Measurements from ENCODE around the gene LCLAT1.

LCLAT1 gene

GRCh38 chr2:30453498-30453897 is 6.5 kb downstream of the LCLAT1 start:
- Histone ChIP-seq H3K4me1 (ENCODE audit: control insufficient read depth, insufficient read depth, low read length, poor library complexity, severe bottlenecking) (no peaks in the 10 kb centered on the region), H3K9me3 (ENCODE audit: control insufficient read depth, low read length) (no peaks in the 10 kb centered on the region), H3K27me3 (replicated peaks; ENCODE audit: control insufficient read depth, insufficient read depth, low read length, poor library complexity, severe bottlenecking) (no peaks in the 10 kb centered on the region), H3K36me3 (ENCODE audit: control insufficient read depth, insufficient read depth, low read length) (no peaks in the 10 kb centered on the region), H3K4me3 (ENCODE audit: insufficient read depth, low read depth, low read length, poor library complexity, severe bottlenecking) (no peak overlapping the region), H3K27ac (ENCODE audit: insufficient read depth, low read length, poor library complexity, severe bottlenecking) (no peak overlapping the region)
- no peak for DNase-seq

- H3K4me1 ChIP-seq (ENCODE audit: control insufficient read depth, insufficient read depth, low read length, poor library complexity, severe bottlenecking) = no peaks in the 10 kb centered on the region
- H3K27me3 ChIP-seq (replicated peaks; ENCODE audit: control insufficient read depth, insufficient read depth, low read length, poor library complexity, severe bottlenecking) = no peaks in the 10 kb centered on the region
- no peak for DNase-seq
- no peaks in the 10 kb centered on the region for H3K36me3 ChIP-seq (ENCODE audit: control insufficient read depth, insufficient read depth, low read length)
- H3K27ac ChIP-seq (ENCODE audit: insufficient read depth, low read length, poor library complexity, severe bottlenecking) = no peak overlapping the region
- no peak overlapping the region for H3K4me3 ChIP-seq (ENCODE audit: insufficient read depth, low read depth, low read length, poor library complexity, severe bottlenecking)
- H3K9me3 ChIP-seq (ENCODE audit: control insufficient read depth, low read length) = no peaks in the 10 kb centered on the region
Measured at GRCh38 chr2:30454571-30454970, 7.5 kb downstream of the LCLAT1 start.

- Histone ChIP-seq H3K27me3 (replicated peaks; ENCODE audit: control insufficient read depth, insufficient read depth, low read length, poor library complexity, severe bottlenecking) (no peaks in the 10 kb centered on the region), H3K9me3 (ENCODE audit: control insufficient read depth, low read length) (no peaks in the 10 kb centered on the region)
- no peak for DNase-seq
Measured at GRCh38 chr2:30455114-30455738, 8.2 kb downstream of the LCLAT1 start.

GRCh38 chr2:30456106-30456505 is 9.1 kb downstream of the LCLAT1 start:
- Histone ChIP-seq H3K9me3 (ENCODE audit: control insufficient read depth, low read length) (no peaks in the 10 kb centered on the region), H3K36me3 (ENCODE audit: control insufficient read depth, insufficient read depth, low read length) (no peaks in the 10 kb centered on the region), H3K4me3 (ENCODE audit: insufficient read depth, low read depth, low read length, poor library complexity, severe bottlenecking) (no peak overlapping the region), H3K4me1 (ENCODE audit: control insufficient read depth, insufficient read depth, low read length, poor library complexity, severe bottlenecking) (no peaks in the 10 kb centered on the region), H3K27me3 (replicated peaks; ENCODE audit: control insufficient read depth, insufficient read depth, low read length, poor library complexity, severe bottlenecking) (no peaks in the 10 kb centered on the region), H3K27ac (ENCODE audit: insufficient read depth, low read length, poor library complexity, severe bottlenecking) (no peak overlapping the region)
- DNase-seq = no peak

More at GRCh38 chr2:30455114-30455738, 8.2 kb downstream of the LCLAT1 start:
- no peaks in the 10 kb centered on the region for H3K4me1 ChIP-seq (ENCODE audit: control insufficient read depth, insufficient read depth, low read length, poor library complexity, severe bottlenecking)
- no peaks in the 10 kb centered on the region for H3K36me3 ChIP-seq (ENCODE audit: control insufficient read depth, insufficient read depth, low read length)
- no peak overlapping the region for H3K4me3 ChIP-seq (ENCODE audit: insufficient read depth, low read depth, low read length, poor library complexity, severe bottlenecking)
- H3K27ac ChIP-seq (ENCODE audit: insufficient read depth, low read length, poor library complexity, severe bottlenecking) = no peak overlapping the region

GRCh38 chr2:30456579-30456978 is 9.5 kb downstream of the LCLAT1 start:
- Histone ChIP-seq H3K9me3 (ENCODE audit: control insufficient read depth, low read length) (no peaks in the 10 kb centered on the region), H3K4me1 (ENCODE audit: control insufficient read depth, insufficient read depth, low read length, poor library complexity, severe bottlenecking) (no peaks in the 10 kb centered on the region), H3K27me3 (replicated peaks; ENCODE audit: control insufficient read depth, insufficient read depth, low read length, poor library complexity, severe bottlenecking) (no peaks in the 10 kb centered on the region), H3K27ac (ENCODE audit: insufficient read depth, low read length, poor library complexity, severe bottlenecking) (no peak overlapping the region), H3K36me3 (ENCODE audit: control insufficient read depth, insufficient read depth, low read length) (no peaks in the 10 kb centered on the region), H3K4me3 (ENCODE audit: insufficient read depth, low read depth, low read length, poor library complexity, severe bottlenecking) (no peak overlapping the region)
- no peak for DNase-seq

GRCh38 chr2:30457296-30457695 is 10.2 kb downstream of the LCLAT1 start:
- DNase-seq = no peak
- Histone ChIP-seq H3K27ac (ENCODE audit: insufficient read depth, low read length, poor library complexity, severe bottlenecking) (no peak overlapping the region), H3K27me3 (replicated peaks; ENCODE audit: control insufficient read depth, insufficient read depth, low read length, poor library complexity, severe bottlenecking) (no peaks in the 10 kb centered on the region), H3K4me3 (ENCODE audit: insufficient read depth, low read depth, low read length, poor library complexity, severe bottlenecking) (no peak overlapping the region), H3K4me1 (ENCODE audit: control insufficient read depth, insufficient read depth, low read length, poor library complexity, severe bottlenecking) (no peaks in the 10 kb centered on the region), H3K9me3 (ENCODE audit: control insufficient read depth, low read length) (no peaks in the 10 kb centered on the region), H3K36me3 (ENCODE audit: control insufficient read depth, insufficient read depth, low read length) (no peaks in the 10 kb centered on the region)

- H3K36me3 ChIP-seq (ENCODE audit: control insufficient read depth, insufficient read depth, low read length) = no peaks in the 10 kb centered on the region
- no peaks in the 10 kb centered on the region for H3K9me3 ChIP-seq (ENCODE audit: control insufficient read depth, low read length)
- H3K4me1 ChIP-seq (ENCODE audit: control insufficient read depth, insufficient read depth, low read length, poor library complexity, severe bottlenecking) = no peaks in the 10 kb centered on the region
- no peaks in the 10 kb centered on the region for H3K27me3 ChIP-seq (replicated peaks; ENCODE audit: control insufficient read depth, insufficient read depth, low read length, poor library complexity, severe bottlenecking)
- H3K27ac ChIP-seq (ENCODE audit: insufficient read depth, low read length, poor library complexity, severe bottlenecking) = no peak overlapping the region
- DNase-seq = no peak
- no peak overlapping the region for H3K4me3 ChIP-seq (ENCODE audit: insufficient read depth, low read depth, low read length, poor library complexity, severe bottlenecking)
Measured at GRCh38 chr2:30459140-30459539, 12.1 kb downstream of the LCLAT1 start.

GRCh38 chr2:30462131-30462857 is 15.2 kb downstream of the LCLAT1 start:
- DNase-seq = no peak
- H3K27me3 ChIP-seq (replicated peaks; ENCODE audit: control insufficient read depth, insufficient read depth, low read length, poor library complexity, severe bottlenecking) = no peaks in the 10 kb centered on the region
- H3K27ac ChIP-seq (ENCODE audit: insufficient read depth, low read length, poor library complexity, severe bottlenecking) = no peak overlapping the region
- no peaks in the 10 kb centered on the region for H3K36me3 ChIP-seq (ENCODE audit: control insufficient read depth, insufficient read depth, low read length)
- H3K4me1 ChIP-seq (ENCODE audit: control insufficient read depth, insufficient read depth, low read length, poor library complexity, severe bottlenecking) = no peaks in the 10 kb centered on the region
- H3K4me3 ChIP-seq (ENCODE audit: insufficient read depth, low read depth, low read length, poor library complexity, severe bottlenecking) = no peak overlapping the region
- no peaks in the 10 kb centered on the region for H3K9me3 ChIP-seq (ENCODE audit: control insufficient read depth, low read length)

GRCh38 chr2:30463535-30463934 is 16.5 kb downstream of the LCLAT1 start:
- no peaks in the 10 kb centered on the region for H3K36me3 ChIP-seq (ENCODE audit: control insufficient read depth, insufficient read depth, low read length)
- no peak overlapping the region for H3K27ac ChIP-seq (ENCODE audit: insufficient read depth, low read length, poor library complexity, severe bottlenecking)
- no peaks in the 10 kb centered on the region for H3K27me3 ChIP-seq (replicated peaks; ENCODE audit: control insufficient read depth, insufficient read depth, low read length, poor library complexity, severe bottlenecking)
- H3K4me3 ChIP-seq (ENCODE audit: insufficient read depth, low read depth, low read length, poor library complexity, severe bottlenecking) = no peak overlapping the region
- H3K9me3 ChIP-seq (ENCODE audit: control insufficient read depth, low read length) = no peaks in the 10 kb centered on the region
- no peak for DNase-seq
- H3K4me1 ChIP-seq (ENCODE audit: control insufficient read depth, insufficient read depth, low read length, poor library complexity, severe bottlenecking) = no peaks in the 10 kb centered on the region

GRCh38 chr2:30464544-30465170 is 17.6 kb downstream of the LCLAT1 start:
- H3K9me3 ChIP-seq (ENCODE audit: control insufficient read depth, low read length) = no peaks in the 10 kb centered on the region
- no peak overlapping the region for H3K27ac ChIP-seq (ENCODE audit: insufficient read depth, low read length, poor library complexity, severe bottlenecking)
- H3K27me3 ChIP-seq (replicated peaks; ENCODE audit: control insufficient read depth, insufficient read depth, low read length, poor library complexity, severe bottlenecking) = no peaks in the 10 kb centered on the region
- no peaks in the 10 kb centered on the region for H3K4me1 ChIP-seq (ENCODE audit: control insufficient read depth, insufficient read depth, low read length, poor library complexity, severe bottlenecking)
- no peak overlapping the region for H3K4me3 ChIP-seq (ENCODE audit: insufficient read depth, low read depth, low read length, poor library complexity, severe bottlenecking)
- H3K36me3 ChIP-seq (ENCODE audit: control insufficient read depth, insufficient read depth, low read length) = no peaks in the 10 kb centered on the region
- no peak for DNase-seq
